ENCODE results near the gene NOG.
A peak's percentile ranks its signal among the peaks of the same experiment; 100 is the strongest.

Gene NOG

GRCh38 chr17:56597495-56597990 lies 4.0 kb downstream of the NOG start:
- no peak for DNase-seq

GRCh38 chr17:56598466-56598865 lies 5.0 kb downstream of the NOG start:
- no peak for DNase-seq

- DNase-seq: no peak
Observed at GRCh38 chr17:56599088-56599487, 5.6 kb downstream of the NOG start.

GRCh38 chr17:56599566-56599965 lies 6.1 kb downstream of the NOG start:
- no peak for DNase-seq

- DNase-seq: no peak
Observed at GRCh38 chr17:56600256-56600655, 6.8 kb downstream of the NOG start.

GRCh38 chr17:56601591-56601990 lies 8.1 kb downstream of the NOG start:
- DNase-seq: no peak

GRCh38 chr17:56602292-56603130 lies 9.0 kb downstream of the NOG start:
- peak; percentile 39 for DNase-seq

- no peak for DNase-seq
Observed at GRCh38 chr17:56603486-56604238, 10.2 kb downstream of the NOG start.

GRCh38 chr17:56604691-56605290 lies 11.3 kb downstream of the NOG start:
- DNase-seq: no peak

- DNase-seq: no peak
Observed at GRCh38 chr17:56608944-56609343, 15.4 kb downstream of the NOG start.

GRCh38 chr17:56610321-56610720 lies 16.8 kb downstream of the NOG start:
- no peak for DNase-seq

GRCh38 chr17:56613131-56613530 lies 19.6 kb downstream of the NOG start:
- no peak for DNase-seq

- DNase-seq: no peak
Observed at GRCh38 chr17:56614522-56614921, 21.0 kb downstream of the NOG start.

- DNase-seq: no peak
Observed at GRCh38 chr17:56616239-56616638, 22.7 kb downstream of the NOG start.

GRCh38 chr17:56623383-56623782 lies 29.9 kb downstream of the NOG start:
- DNase-seq: no peak

- DNase-seq: no peak
Observed at GRCh38 chr17:56624309-56624708, 30.8 kb downstream of the NOG start.

- DNase-seq: no peak
Observed at GRCh38 chr17:56624912-56625311, 31.4 kb downstream of the NOG start.

- no peak for DNase-seq
Observed at GRCh38 chr17:56629531-56630075, 36.1 kb downstream of the NOG start.

GRCh38 chr17:56630202-56630601 lies 36.7 kb downstream of the NOG start:
- DNase-seq: no peak

GRCh38 chr17:56633681-56634080 lies 40.2 kb downstream of the NOG start:
- DNase-seq: no peak

- no peak for DNase-seq
Observed at GRCh38 chr17:56635641-56636040, 42.1 kb downstream of the NOG start.

- no peak for DNase-seq
Observed at GRCh38 chr17:56636265-56636664, 42.8 kb downstream of the NOG start.

- no peak for DNase-seq
Observed at GRCh38 chr17:56637254-56637653, 43.8 kb downstream of the NOG start.

Data from CD4-positive, alpha-beta T cell treated with Interleukin-12 subunit alpha and Interleukin-12 subunit beta, for 1 hour (primary cell).